22Rv1 (cell line): Measurements from ENCODE around the gene TNFRSF8.

ENCODE experiments used
- H3K27ac ChIP-seq: fragments of 450-650 bp; 2 replicates; pipeline ENCODE4 v1.5.1; 2017
- CTCF ChIP-seq: fragments of 450-650 bp; IDR thresholded peaks from 2 replicates; pipeline ENCODE4 v1.5.1; 2017; ENCODE audit warnings: mild to moderate bottlenecking
- ZFX ChIP-seq: fragments of 450-650 bp; IDR thresholded peaks from 2 replicates; pipeline ENCODE4 v1.6.1; 2017; ENCODE audit warnings: antibody characterized with exemption, borderline replicate concordance

The TNFRSF8 gene

GRCh38 chr1:12051361-12051760 is 11.7 kb upstream of the TNFRSF8 start:
- TF ChIP-seq ZFX (no peak), CTCF (no peak)
- no peak overlapping the region for H3K27ac ChIP-seq

GRCh38 chr1:12052008-12052573 is 11.0 kb upstream of the TNFRSF8 start:
- H3K27ac ChIP-seq: no peak overlapping the region
- TF ChIP-seq ZFX: no peak

GRCh38 chr1:12052997-12053686 is 10.0 kb upstream of the TNFRSF8 start:
- H3K27ac ChIP-seq: no peak overlapping the region
- no peak for TF ChIP-seq CTCF
- no peak for TF ChIP-seq ZFX

GRCh38 chr1:12053752-12054548 is 9.2 kb upstream of the TNFRSF8 start:
- TF ChIP-seq CTCF (no peak), ZFX (no peak)
- H3K27ac ChIP-seq: no peak overlapping the region

GRCh38 chr1:12055259-12055658 is 7.8 kb upstream of the TNFRSF8 start:
- no peak overlapping the region for H3K27ac ChIP-seq

GRCh38 chr1:12056331-12056841 is 6.7 kb upstream of the TNFRSF8 start:
- H3K27ac ChIP-seq: no peak overlapping the region
- TF ChIP-seq CTCF: no peak
- no peak for TF ChIP-seq ZFX

More at GRCh38 chr1:12055259-12055658, 7.8 kb upstream of the TNFRSF8 start:
- TF ChIP-seq CTCF (no peak), ZFX (no peak)

GRCh38 chr1:12057382-12057781 is 5.7 kb upstream of the TNFRSF8 start:
- no peak overlapping the region for H3K27ac ChIP-seq
- TF ChIP-seq CTCF (no peak), ZFX (no peak)
